GM19395 (cell line): ENCODE results near the gene HSPBP1.

Experiments
- ATAC-seq: cut with Tn5 transposase; IDR thresholded peaks from one replicate; pipeline ENCODE4 v1.9.1; 2021; ENCODE audit warnings: mild to moderate bottlenecking, moderate library complexity; ENCODE audit not compliant: unreplicated experiment

The HSPBP1 gene

DNA sequence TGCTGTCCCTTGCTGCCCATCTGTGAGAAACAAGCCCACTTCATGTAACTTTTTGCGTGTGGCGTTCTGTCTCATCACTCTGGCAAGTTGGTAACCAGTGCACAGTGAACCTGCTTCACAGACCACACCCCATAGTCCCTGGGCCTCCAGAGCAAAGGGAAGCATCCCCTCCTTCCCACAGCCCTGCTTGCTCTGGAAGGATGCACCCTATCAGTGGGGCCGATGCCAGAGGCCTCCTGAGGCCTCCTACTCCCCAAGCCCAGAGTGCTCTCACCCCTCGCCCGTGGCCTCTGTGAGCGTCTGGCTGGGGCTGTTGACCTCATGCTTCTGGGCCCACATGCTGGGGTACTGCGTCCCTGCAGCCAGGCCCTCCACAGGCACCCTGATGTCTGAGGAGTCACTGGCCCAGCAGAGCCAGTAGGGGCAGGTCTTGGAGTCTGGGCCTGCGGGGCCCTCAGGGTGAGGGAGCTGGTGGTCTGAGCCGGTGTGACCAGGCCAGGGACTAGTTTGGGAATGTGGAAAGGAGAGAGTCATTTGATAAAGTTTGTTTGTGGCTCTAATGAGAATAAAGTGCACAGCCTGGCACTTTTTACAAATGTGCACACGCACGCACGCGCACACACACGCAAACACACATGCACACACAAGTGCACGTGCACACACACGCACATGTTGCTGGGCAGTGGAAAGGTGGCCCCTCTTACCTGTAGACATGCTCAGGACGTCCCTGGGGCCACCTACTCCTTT lies 56.4 kb downstream of the HSPBP1 start:
- no peak for ATAC-seq

DNA sequence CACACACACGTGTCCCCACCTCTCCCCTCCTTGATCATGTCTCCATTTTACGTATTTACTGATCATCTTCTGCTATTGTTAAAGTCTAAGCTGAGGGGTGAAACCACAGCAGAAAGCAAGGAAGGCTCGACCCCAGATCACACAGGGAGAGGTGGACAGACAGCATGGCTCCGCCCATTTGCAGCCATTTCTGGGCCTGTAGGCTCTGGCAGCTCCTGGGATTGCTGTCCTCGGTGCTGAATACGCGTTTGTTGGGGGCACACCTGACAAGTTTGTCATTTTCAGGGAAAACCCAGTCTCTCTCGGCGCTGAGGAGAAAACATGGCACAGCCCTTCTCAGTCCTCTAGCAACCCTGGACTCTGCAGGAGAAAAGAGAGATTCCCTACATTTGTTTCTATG lies 59.4 kb downstream of the HSPBP1 start:
- no peak for ATAC-seq

- no peak for ATAC-seq
These were observed 63.3 kb downstream of the HSPBP1 start for GRCh38 chr19:55216461-55217198.

DNA sequence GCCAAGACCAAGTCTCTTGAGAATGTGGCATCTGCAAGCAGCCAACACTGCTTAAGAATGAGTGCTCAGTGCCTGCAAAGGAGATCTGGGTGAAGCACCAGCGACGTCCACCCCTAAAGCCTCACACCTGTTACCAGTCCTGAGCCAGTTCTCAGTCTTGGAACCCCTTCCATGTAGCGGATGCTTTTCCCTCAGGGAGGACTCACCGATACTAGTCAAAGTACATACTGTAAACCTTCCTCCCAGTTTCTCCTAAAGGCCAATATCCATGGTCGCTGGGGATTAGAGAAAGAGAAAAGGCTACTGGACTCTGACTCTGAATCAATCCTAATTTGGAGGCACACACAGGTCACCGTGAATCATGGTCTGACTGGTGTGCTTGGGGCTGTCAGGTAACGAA lies 66.4 kb downstream of the HSPBP1 start:
- ATAC-seq, result no peak

GRCh38 chr19:55212447-55212846 lies 67.5 kb downstream of the HSPBP1 start:
- ATAC-seq, result no peak
